AG09319 (cell line): ENCODE data around the gene NAGK.

Source experiments
- DNase-seq: peaks from one replicate; pipeline ENCODE4 v3.0.0-alpha.2; 2010; ENCODE audit warnings: low read depth; ENCODE audit errors: extremely low read depth
- TF ChIP-seq, protein P1 (sequence below): IDR thresholded peaks from 2 replicates; pipeline ENCODE4 v1.5.1; 2011; ENCODE audit warnings: low read depth, mild to moderate bottlenecking, inconsistent platforms, low read length, moderate library complexity

The NAGK gene

DNA sequence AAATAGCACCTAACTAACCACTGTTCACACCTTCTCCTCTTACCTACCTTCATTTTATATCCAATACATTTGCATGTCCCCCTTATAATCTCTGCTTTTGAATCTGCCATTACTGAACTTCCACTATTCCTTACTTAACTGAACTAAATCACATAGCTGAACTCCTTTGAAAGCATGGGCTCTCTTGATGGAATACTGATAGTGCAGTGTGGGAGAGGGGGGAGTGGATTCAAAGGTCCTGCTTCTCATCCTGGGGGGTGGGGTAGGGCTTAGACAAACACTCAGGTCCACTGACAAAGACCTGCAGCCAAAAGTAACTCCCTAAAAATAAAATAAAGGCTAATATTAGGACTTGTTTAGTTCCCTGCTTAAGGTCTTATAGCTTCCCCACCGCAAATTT is 53.0 kb downstream of the NAGK start:
- TF ChIP-seq, protein P1, sequence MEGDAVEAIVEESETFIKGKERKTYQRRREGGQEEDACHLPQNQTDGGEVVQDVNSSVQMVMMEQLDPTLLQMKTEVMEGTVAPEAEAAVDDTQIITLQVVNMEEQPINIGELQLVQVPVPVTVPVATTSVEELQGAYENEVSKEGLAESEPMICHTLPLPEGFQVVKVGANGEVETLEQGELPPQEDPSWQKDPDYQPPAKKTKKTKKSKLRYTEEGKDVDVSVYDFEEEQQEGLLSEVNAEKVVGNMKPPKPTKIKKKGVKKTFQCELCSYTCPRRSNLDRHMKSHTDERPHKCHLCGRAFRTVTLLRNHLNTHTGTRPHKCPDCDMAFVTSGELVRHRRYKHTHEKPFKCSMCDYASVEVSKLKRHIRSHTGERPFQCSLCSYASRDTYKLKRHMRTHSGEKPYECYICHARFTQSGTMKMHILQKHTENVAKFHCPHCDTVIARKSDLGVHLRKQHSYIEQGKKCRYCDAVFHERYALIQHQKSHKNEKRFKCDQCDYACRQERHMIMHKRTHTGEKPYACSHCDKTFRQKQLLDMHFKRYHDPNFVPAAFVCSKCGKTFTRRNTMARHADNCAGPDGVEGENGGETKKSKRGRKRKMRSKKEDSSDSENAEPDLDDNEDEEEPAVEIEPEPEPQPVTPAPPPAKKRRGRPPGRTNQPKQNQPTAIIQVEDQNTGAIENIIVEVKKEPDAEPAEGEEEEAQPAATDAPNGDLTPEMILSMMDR, result no peak

DNA sequence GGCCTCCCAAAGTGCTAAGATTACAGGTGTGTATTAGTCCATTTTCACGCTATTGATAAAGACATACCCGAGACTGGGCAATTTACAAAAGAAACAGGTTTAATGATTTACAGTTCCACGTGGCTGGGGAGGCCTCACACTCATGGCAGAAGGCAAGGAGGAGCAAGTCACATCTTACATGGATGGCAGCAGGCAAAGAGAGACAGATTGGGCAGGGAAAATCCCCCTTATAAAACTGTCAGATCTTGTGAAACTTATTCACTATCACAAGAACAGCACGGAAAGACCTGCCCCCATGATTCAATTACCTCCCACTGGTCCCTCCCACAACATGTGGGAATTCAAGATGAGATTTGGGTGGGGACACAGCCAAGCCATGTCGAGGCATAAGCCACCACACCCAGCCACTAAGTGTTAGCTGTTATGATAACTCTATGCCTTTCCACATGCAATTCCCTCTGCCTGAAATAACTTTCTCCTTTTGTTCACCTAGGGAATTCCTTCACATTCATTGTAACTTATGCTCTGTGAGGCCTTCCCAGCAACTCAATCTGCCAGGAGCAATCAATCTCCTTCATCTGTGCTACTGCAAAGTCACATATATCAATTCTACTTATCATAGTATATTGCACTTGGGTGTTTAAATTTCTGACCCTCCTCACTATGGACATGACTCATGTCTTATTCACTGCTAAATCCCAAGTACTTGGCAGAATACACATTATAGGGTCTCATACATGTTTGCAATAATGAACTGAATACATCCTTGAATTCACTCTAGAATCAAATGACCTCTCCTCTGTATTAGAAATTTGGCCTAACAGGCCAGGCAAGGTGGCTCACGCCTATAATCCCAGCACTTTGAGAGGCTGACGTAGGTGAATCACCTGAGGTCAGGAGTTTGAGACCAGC is 54.2 kb downstream of the NAGK start:
- TF ChIP-seq, protein P1, result no peak
- no peak for DNase-seq

More for the DNA sequence above, 53.0 kb downstream of the NAGK start:
- DNase-seq, result no peak

DNA sequence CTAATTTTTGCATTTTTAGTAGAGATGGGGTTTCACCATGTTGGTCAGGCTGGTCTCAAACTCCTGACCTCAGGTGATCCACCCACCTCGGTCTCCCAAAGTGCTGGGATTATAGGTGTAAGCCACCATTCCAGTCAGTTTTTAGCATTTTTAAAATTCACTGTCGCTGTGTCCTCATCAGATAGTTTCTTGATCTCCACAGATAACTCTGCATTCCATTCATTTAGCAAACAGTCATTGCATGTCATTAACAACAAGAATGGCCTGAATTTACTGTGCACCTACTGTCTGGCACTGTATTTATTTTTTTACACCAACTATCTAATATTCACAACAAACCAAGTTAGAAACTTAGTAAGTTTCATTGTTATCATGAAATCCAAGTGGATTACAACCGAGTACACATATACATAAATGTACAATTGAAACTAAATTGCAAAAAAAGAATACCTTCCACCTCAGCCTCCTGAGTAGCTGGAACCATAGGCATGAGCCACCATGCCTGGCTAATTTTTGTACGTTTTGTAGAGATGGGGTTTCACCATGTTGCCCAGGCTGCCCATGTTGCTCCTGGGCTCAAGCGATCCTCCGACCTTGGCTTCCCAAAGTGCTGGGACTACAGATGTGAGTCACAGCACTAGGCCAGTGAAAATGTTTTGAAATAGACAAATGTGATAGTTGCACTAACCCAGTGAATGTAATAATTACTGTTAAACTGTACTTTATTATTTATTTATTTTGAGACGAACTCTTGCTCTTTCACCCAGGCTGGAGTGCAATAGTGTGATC is 57.3 kb downstream of the NAGK start:
- no peak for DNase-seq
- TF ChIP-seq, protein P1, result no peak

DNA sequence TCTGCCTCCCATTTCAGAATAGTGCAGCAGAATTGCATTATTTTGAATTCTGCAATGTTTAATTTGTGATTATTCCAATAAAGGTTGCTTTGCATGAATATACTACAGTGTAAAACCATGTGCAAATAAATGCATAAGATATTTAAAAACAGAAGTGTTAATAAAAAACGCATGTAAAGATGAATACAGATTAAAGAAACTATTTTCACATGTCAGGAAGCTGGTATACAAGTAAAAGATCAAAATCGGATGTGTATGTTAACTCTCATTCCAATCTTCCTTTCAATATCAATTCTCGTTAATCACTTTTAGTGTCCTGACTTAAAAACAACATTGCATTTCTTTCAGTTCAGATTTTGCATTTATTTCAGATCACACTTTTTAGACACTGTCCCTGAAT is 58.5 kb downstream of the NAGK start:
- TF ChIP-seq, protein P1, result no peak
- DNase-seq, result no peak
